ENCODE data around the gene SUSD4.
A peak's percentile ranks its signal among the peaks of the same experiment; 100 is the strongest.

The SUSD4 gene

DNA sequence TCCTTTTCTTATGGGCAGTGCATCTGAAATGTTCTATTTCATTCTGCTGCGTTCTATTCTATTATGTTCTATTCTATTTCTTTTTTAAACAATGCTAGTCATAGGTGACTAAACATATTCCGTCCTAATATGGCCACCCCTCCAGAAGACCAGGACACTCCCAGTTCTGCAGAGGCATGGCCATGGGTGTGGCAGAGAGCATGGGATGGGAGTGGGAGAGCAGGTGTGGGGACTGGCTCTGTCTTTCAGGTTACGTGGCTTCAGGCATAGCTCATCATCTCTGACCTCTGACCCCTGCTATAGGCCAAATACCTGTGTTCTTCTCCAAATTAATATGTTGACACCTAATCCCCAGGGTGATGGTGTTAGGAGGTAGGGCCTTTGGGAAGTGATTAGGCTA is 187.5 kb downstream of the SUSD4 start:
- H3K27me3 ChIP-seq (ENCODE audit: insufficient read depth, poor library complexity, severe bottlenecking): no peaks in the 10 kb centered on the region
- TF ChIP-seq, protein P1, sequence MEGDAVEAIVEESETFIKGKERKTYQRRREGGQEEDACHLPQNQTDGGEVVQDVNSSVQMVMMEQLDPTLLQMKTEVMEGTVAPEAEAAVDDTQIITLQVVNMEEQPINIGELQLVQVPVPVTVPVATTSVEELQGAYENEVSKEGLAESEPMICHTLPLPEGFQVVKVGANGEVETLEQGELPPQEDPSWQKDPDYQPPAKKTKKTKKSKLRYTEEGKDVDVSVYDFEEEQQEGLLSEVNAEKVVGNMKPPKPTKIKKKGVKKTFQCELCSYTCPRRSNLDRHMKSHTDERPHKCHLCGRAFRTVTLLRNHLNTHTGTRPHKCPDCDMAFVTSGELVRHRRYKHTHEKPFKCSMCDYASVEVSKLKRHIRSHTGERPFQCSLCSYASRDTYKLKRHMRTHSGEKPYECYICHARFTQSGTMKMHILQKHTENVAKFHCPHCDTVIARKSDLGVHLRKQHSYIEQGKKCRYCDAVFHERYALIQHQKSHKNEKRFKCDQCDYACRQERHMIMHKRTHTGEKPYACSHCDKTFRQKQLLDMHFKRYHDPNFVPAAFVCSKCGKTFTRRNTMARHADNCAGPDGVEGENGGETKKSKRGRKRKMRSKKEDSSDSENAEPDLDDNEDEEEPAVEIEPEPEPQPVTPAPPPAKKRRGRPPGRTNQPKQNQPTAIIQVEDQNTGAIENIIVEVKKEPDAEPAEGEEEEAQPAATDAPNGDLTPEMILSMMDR (IDR thresholded peaks at IDR 0.05; ENCODE audit: poor library complexity, severe bottlenecking): no peak
- H3K9me3 ChIP-seq (ENCODE audit: severe bottlenecking): no peaks in the 10 kb centered on the region
- no peak overlapping the region for H3K27ac ChIP-seq (ENCODE audit: poor library complexity, severe bottlenecking)
- no peaks in the 10 kb centered on the region for H3K36me3 ChIP-seq (ENCODE audit: low read depth)
- DNase-seq (ENCODE audit: low spot score) (no peak), ATAC-seq (ENCODE audit: low read depth) (no peak)
- no peak overlapping the region for H3K4me3 ChIP-seq (ENCODE audit: severe bottlenecking)
- no peaks in the 10 kb centered on the region for H3K4me1 ChIP-seq (ENCODE audit: insufficient read depth, poor library complexity, severe bottlenecking)

DNA sequence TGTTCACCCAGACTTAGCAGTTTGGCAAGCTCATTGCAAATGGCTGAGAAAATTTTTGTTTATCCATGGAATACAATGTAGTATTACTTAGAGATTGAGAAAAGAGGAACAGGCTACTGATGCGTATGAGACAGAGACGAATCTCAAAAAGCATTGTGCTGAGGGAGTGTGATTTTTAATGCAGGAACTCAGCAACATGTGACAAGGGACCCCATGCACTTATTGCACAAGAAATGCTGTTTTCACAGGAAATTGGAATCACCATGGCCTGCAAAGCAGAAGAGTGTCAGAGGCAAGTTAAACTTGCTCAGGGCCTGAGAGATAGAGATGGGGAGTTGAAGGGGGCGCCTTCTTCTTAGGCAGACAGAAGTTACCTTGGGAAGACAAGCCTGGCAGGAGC is 188.3 kb downstream of the SUSD4 start:
- Histone ChIP-seq H3K4me3 (ENCODE audit: severe bottlenecking) (no peak overlapping the region), H3K36me3 (ENCODE audit: low read depth) (no peaks in the 10 kb centered on the region), H3K4me1 (ENCODE audit: insufficient read depth, poor library complexity, severe bottlenecking) (no peaks in the 10 kb centered on the region), H3K27me3 (ENCODE audit: insufficient read depth, poor library complexity, severe bottlenecking) (no peaks in the 10 kb centered on the region), H3K27ac (ENCODE audit: poor library complexity, severe bottlenecking) (no peak overlapping the region), H3K9me3 (ENCODE audit: severe bottlenecking) (no peaks in the 10 kb centered on the region)
- no peak for DNase-seq (ENCODE audit: low spot score)
- no peak for ATAC-seq (ENCODE audit: low read depth)
- TF ChIP-seq, protein P1 (IDR thresholded peaks at IDR 0.05; ENCODE audit: poor library complexity, severe bottlenecking): no peak

DNA sequence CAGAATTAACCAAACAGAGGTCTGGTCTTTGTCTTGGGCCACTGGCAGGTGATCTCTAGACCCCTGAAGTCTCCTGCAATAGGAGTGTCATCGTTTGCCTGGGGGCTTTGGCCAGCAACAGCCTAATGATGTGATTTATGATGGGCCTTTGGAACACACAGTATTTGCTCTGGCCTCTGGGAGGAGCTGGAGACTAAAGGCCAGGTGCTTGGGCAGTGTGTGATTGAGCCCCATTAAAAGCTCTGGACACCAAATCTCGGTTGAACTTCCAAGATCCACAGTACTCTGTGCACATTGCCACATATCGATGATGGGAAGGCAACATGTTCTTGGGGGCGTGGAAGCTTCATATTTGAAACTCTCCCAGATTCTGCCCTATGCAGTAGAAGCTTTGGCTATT is 188.9 kb downstream of the SUSD4 start:
- no peak overlapping the region for H3K27ac ChIP-seq (ENCODE audit: poor library complexity, severe bottlenecking)
- H3K4me3 ChIP-seq (ENCODE audit: severe bottlenecking): no peak overlapping the region
- ATAC-seq (ENCODE audit: low read depth): peak; percentile 51; the same call in 1 of the 3 replicates
- TF ChIP-seq, protein P1 (IDR thresholded peaks at IDR 0.05; ENCODE audit: poor library complexity, severe bottlenecking): peak; percentile 29
- no peaks in the 10 kb centered on the region for H3K36me3 ChIP-seq (ENCODE audit: low read depth)
- no peaks in the 10 kb centered on the region for H3K9me3 ChIP-seq (ENCODE audit: severe bottlenecking)
- no peaks in the 10 kb centered on the region for H3K4me1 ChIP-seq (ENCODE audit: insufficient read depth, poor library complexity, severe bottlenecking)
- DNase-seq (ENCODE audit: low spot score): no peak
- no peaks in the 10 kb centered on the region for H3K27me3 ChIP-seq (ENCODE audit: insufficient read depth, poor library complexity, severe bottlenecking)
